Glutamatergic neuron (in vitro differentiated cells): Measurements from ENCODE around the gene RNPEPL1. TPM values are rescaled to one million over a fixed set of nuclear protein-coding genes. Genes with fewer than 3 reads are reported as not detected.
"Not testable (repeated sequence)": the region's sequence is repeated elsewhere in the genome, so short reads cannot be mapped to it uniquely, and the experiment has no call there.

ENCODE experiments used
- DNase-seq: peaks from one replicate; pipeline ENCODE4 v3.0.0; 2022
- H3K27ac Mint-ChIP-seq: one replicate; pipeline ENCODE4 v1.8.0; 2020; ENCODE audit warnings: mild to moderate bottlenecking, mixed read lengths, inconsistent platforms; ENCODE audit not compliant: unreplicated experiment
- H3K27me3 Mint-ChIP-seq: one replicate; pipeline ENCODE4 v1.8.0; 2020; ENCODE audit warnings: mild to moderate bottlenecking, moderate library complexity, mixed read lengths, inconsistent platforms; ENCODE audit not compliant: unreplicated experiment
- H3K36me3 Mint-ChIP-seq: one replicate; pipeline ENCODE4 v1.8.0; 2020; ENCODE audit warnings: mild to moderate bottlenecking, mixed read lengths, inconsistent platforms; ENCODE audit not compliant: unreplicated experiment
- H3K4me1 Mint-ChIP-seq: one replicate; pipeline ENCODE4 v1.8.0; 2020; ENCODE audit warnings: mild to moderate bottlenecking, low read depth, mixed read lengths, inconsistent platforms; ENCODE audit not compliant: unreplicated experiment
- H3K4me3 Mint-ChIP-seq: one replicate; pipeline ENCODE4 v1.8.0; 2020; ENCODE audit warnings: mild to moderate bottlenecking, mixed read lengths, inconsistent platforms; ENCODE audit not compliant: unreplicated experiment
- H3K9me3 Mint-ChIP-seq: one replicate; pipeline ENCODE4 v1.8.0; 2020; ENCODE audit warnings: mild to moderate bottlenecking, moderate library complexity, mixed read lengths, inconsistent platforms; ENCODE audit not compliant: unreplicated experiment
- total RNA-seq: library from RNA; stranded (reverse); fragmentation: NEBNext Ultra II Directional; extraction: Animal tissue kit (Norgen Biotek cat#: 25700); gene quantifications from one replicate; pipeline ENCODE4 v1.2.1, GENCODE V29; 2021; ENCODE audit not compliant: unreplicated experiment
- TF ChIP-seq, protein P1 (sequence below): fragments of 200-600 bp; sonication (generic); IDR thresholded peaks from one replicate; pipeline ENCODE4 v1.5.0; 2021; ENCODE audit not compliant: partially characterized antibody, unreplicated experiment

Gene RNPEPL1
- total RNA-seq, 1 donor from 2014 or later: 20.9 TPM

DNA sequence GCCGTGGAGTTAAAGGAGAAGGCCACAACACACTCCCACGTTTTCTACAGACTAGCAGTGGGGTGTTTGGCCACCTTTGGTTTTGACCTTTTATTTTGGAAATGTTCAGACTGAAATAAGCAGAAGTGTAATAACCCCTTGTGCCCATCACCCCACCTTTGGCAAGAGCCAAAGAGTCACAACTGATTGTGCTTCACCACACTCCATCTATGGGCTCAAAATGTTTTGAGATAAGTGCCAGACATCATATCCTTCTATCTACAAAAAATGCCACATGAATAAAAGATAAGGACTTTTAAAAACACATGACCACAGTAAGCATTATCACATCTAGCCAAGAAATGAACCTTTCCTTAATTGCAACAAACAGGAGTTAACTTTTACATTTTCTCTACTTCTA lies 47.1 kb downstream of the RNPEPL1 start:
- H3K4me1 Mint-ChIP-seq: no peaks in the 10 kb centered on the region
- peaks cover 33% of the 10 kb centered on the region for H3K36me3 Mint-ChIP-seq
- peaks cover 2% of the 10 kb centered on the region for H3K27me3 Mint-ChIP-seq
- H3K4me3 Mint-ChIP-seq: no peak overlapping the region
- DNase-seq: no peak
- TF ChIP-seq, protein P1, sequence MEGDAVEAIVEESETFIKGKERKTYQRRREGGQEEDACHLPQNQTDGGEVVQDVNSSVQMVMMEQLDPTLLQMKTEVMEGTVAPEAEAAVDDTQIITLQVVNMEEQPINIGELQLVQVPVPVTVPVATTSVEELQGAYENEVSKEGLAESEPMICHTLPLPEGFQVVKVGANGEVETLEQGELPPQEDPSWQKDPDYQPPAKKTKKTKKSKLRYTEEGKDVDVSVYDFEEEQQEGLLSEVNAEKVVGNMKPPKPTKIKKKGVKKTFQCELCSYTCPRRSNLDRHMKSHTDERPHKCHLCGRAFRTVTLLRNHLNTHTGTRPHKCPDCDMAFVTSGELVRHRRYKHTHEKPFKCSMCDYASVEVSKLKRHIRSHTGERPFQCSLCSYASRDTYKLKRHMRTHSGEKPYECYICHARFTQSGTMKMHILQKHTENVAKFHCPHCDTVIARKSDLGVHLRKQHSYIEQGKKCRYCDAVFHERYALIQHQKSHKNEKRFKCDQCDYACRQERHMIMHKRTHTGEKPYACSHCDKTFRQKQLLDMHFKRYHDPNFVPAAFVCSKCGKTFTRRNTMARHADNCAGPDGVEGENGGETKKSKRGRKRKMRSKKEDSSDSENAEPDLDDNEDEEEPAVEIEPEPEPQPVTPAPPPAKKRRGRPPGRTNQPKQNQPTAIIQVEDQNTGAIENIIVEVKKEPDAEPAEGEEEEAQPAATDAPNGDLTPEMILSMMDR: no peak
- H3K9me3 Mint-ChIP-seq: peaks cover 8% of the 10 kb centered on the region
- no peak overlapping the region for H3K27ac Mint-ChIP-seq

DNA sequence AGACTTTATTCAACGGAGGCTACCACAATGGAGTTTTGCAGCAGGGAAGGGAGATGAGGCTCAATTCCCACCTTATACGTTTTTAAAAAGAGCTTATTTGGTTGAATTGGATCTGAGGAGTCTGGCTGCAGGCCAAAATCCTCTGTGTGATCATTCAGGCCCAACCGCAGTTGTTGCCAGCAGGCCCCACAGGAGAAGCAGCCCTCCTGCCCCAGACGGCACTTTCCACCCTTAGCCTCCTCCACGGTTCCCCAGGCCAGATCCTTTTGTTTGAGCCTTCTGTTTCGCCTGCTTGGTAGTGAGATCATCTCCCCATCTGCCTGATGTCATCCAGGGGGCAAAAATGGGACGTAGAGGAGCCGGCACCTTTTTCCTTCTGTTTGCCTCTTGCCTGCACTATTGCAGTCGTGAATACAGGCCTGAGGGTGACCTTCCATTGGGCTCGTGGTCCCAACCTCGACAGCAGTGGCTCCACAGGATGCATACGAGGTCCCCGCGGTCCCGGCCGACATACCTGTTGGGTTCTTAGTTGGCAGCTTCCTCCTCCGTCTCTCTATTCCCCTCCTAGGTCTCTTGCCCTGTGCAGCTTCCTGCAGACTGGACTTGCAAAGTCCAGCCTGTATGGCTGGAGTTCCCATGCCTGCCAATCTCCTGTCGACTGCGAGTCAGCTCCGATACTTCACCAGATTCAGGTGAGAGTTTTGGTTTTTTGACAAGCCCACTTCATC lies 47.7 kb downstream of the RNPEPL1 start:
- Mint-ChIP-seq H3K36me3 (peaks cover 33% of the 10 kb centered on the region), H3K27ac (no peak overlapping the region), H3K4me1 (no peaks in the 10 kb centered on the region), H3K4me3 (no peak overlapping the region), H3K9me3 (peaks cover 8% of the 10 kb centered on the region), H3K27me3 (peaks cover 2% of the 10 kb centered on the region)
- no peak for DNase-seq
- TF ChIP-seq, protein P1: no peak

DNA sequence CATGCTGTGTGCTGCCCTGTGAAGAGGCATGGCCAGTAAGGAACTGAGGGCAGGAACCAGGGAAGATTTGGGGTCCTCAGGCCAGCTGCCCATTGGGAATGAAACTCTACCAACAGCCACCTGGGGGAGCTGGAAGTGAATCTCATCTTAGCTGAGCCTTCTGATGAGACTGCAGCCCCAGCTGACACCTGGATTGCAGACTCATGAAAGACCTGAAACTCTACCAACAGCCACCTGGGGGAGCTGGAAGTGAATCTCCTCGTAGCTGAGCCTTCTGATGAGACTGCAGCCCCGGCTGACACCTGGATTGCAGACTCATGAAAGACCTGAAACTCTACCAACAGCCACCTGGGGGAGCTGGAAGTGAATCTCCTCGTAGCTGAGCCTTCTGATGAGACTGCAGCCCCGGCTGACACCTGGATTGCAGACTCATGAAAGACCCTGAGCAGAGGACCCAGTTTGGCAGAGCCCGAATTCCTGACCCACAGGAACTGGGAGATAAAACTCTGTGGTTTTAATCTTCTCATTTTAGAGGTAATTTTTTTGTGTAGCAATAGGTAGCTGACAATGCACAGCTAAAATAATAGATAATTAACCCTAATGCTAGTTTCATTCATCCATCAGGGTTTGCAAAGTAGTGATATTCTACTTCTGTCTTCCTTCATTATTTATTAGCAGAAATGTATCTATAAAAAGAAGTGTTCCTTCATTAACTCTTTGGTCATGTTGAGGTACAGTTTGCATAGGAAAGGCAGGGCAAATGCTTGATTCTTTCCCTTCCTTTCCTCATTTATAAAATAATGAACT lies 48.8 kb downstream of the RNPEPL1 start:
- H3K27ac Mint-ChIP-seq, H3K27me3 Mint-ChIP-seq, H3K4me3 Mint-ChIP-seq, H3K4me1 Mint-ChIP-seq, DNase-seq: not testable (repeated sequence)
- H3K36me3 Mint-ChIP-seq: peaks cover 27% of the 10 kb centered on the region
- peaks cover 10% of the 10 kb centered on the region for H3K9me3 Mint-ChIP-seq

DNA sequence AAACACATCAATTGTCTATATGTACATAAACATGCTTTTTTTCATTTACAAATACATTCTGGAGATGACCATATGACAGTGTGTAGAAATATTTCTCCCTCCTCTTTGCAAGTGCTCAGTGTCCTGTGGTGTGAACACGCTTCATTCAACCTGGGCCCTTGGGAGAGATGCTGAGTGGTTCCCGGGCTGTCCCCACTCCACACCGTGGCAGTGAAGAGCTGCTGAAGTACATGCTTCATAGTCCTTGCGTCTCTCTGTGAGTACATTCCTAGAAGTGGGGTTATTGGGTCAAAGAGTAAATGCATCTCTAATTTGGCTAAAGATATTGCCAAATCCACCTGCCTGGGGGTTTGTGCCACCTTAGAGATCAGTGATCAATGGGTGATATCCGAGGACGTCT lies 50.5 kb downstream of the RNPEPL1 start:
- H3K4me1 Mint-ChIP-seq: no peaks in the 10 kb centered on the region
- no peak for DNase-seq
- no peak overlapping the region for H3K27ac Mint-ChIP-seq
- TF ChIP-seq, protein P1: no peak
- H3K36me3 Mint-ChIP-seq: peaks cover 27% of the 10 kb centered on the region
- peaks cover 3% of the 10 kb centered on the region for H3K27me3 Mint-ChIP-seq
- H3K9me3 Mint-ChIP-seq: peaks cover 14% of the 10 kb centered on the region
- no peak overlapping the region for H3K4me3 Mint-ChIP-seq

DNA sequence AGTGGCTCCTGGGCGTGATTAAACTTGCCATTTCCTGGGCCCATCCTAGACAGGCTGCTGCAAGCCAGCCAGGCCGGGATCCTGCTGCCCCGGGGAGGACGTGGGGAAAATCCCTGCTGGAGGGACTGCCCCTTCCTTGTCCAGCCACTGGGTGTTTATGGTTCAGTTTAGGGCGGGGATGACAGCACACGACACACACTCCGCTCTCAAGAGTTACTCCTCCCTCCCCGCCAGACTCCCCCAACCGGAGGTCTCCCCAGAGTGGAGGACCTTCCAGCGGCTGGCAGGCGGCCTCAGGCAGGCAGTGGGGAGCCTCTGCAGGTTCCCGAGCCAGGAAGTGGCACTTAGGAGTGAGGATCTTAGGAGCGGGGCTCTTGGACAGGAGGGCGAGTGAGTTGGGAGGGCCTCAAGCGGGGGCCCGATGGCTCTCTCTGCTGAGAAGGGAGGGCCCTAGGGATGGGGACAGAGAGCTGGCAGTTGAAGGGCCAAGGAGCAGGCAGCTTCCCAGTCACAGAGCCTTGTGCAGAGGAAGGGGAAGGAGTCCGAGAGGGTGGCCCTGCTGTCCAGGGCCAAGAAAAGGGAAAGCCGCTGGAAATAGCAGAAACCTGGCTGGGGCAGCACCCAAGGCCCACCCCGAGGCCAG lies 51.3 kb downstream of the RNPEPL1 start:
- TF ChIP-seq, protein P1: no peak
- Mint-ChIP-seq H3K4me3 (no peak overlapping the region), H3K4me1 (no peaks in the 10 kb centered on the region), H3K27me3 (peaks cover 3% of the 10 kb centered on the region), H3K9me3 (peaks cover 14% of the 10 kb centered on the region), H3K27ac (no peak overlapping the region), H3K36me3 (peaks cover 27% of the 10 kb centered on the region)
- DNase-seq: no peak
